Measurements from ENCODE around the gene C10orf90. TPM values are rescaled to one million over a fixed set of nuclear protein-coding genes. Genes with fewer than 3 reads are reported as not detected.

C10orf90 gene
- total and polyA plus RNA-seq, 2 experiments from 2014 or later, result 0.20 TPM; not detected in 1

GRCh38 chr10:126592901-126593300, 77.6 kb downstream of the C10orf90 start:
- TF ChIP-seq EZH2 (IDR thresholded peaks at IDR 0.05; ENCODE audit: borderline replicate concordance), result no peak
- no peak for TF ChIP-seq CTCF (IDR thresholded peaks at IDR 0.05; ENCODE audit: poor library complexity)
- TF ChIP-seq EZH2phosphoT487 (IDR thresholded peaks at IDR 0.05; ENCODE audit: low read depth, severe bottlenecking, unreplicated experiment), result no peak
- 96% methylated on average over 3 of the region's 3 CpGs for WGBS (ENCODE audit: low lambda C conversion rate, missing lambda C conversion rate)
- Histone ChIP-seq H3K36me3 (replicated peaks; ENCODE audit: insufficient read depth, low read depth) (no peaks in the 10 kb centered on the region), H3K27ac (no peak overlapping the region), H2AFZ (no peak overlapping the region), H3K9me3 (ENCODE audit: low read depth) (no peaks in the 10 kb centered on the region), H3K4me2 (no peak overlapping the region), H4K20me1 (ENCODE audit: insufficient read depth, poor library complexity, severe bottlenecking) (no peaks in the 10 kb centered on the region), H3K9me2 (replicated peaks; ENCODE audit: insufficient read depth) (no peaks in the 10 kb centered on the region), H3K4me3 (no peak overlapping the region), H3K4me1 (ENCODE audit: insufficient read depth) (no peaks in the 10 kb centered on the region), H3K27me3 (peaks cover 3% of the 10 kb centered on the region), H3K79me2 (no peaks in the 10 kb centered on the region)
- DNase-seq (ENCODE audit: low spot score), result no peak

DNA sequence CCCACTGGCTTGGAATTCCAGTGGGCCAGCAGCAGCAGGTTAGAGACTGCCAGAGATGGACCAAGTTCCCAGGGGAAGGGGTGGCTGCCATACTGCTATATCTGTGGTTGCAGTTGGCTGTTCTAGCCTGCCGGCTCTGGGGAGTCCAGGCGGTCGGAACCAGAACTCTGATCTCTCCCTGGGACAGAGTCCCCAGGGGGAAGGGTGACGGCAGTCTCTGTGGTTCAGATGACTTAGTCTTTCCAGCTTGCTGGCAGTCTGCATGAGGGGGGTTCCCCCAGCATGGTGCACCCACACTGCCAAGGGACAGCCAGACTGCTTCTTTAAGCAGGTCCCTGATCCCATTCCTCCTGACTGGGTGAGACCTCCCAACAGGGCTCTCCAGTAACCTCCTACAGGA, 82.5 kb downstream of the C10orf90 start:
- no peaks in the 10 kb centered on the region for H3K4me1 ChIP-seq (ENCODE audit: insufficient read depth)
- no peak overlapping the region for H2AFZ ChIP-seq
- no peaks in the 10 kb centered on the region for H4K20me1 ChIP-seq (ENCODE audit: insufficient read depth, poor library complexity, severe bottlenecking)
- no peak for DNase-seq (ENCODE audit: low spot score)
- no peaks in the 10 kb centered on the region for H3K9me2 ChIP-seq (replicated peaks; ENCODE audit: insufficient read depth)
- H3K27ac ChIP-seq, result no peak overlapping the region
- no peaks in the 10 kb centered on the region for H3K9me3 ChIP-seq (ENCODE audit: low read depth)
- no peaks in the 10 kb centered on the region for H3K36me3 ChIP-seq (replicated peaks; ENCODE audit: insufficient read depth, low read depth)
- H3K79me2 ChIP-seq, result no peaks in the 10 kb centered on the region
- TF ChIP-seq EZH2 (IDR thresholded peaks at IDR 0.05; ENCODE audit: borderline replicate concordance) (no peak), EZH2phosphoT487 (IDR thresholded peaks at IDR 0.05; ENCODE audit: low read depth, severe bottlenecking, unreplicated experiment) (no peak), CTCF (IDR thresholded peaks at IDR 0.05; ENCODE audit: poor library complexity) (no peak)
- 96% methylated on average over 4 of the region's 4 CpGs for WGBS (ENCODE audit: low lambda C conversion rate, missing lambda C conversion rate)
- peaks cover 16% of the 10 kb centered on the region for H3K27me3 ChIP-seq
- H3K4me2 ChIP-seq, result no peak overlapping the region
- no peak overlapping the region for H3K4me3 ChIP-seq

GRCh38 chr10:126586878-126587277, 83.6 kb downstream of the C10orf90 start:
- Histone ChIP-seq H3K9me3 (ENCODE audit: low read depth) (no peaks in the 10 kb centered on the region), H4K20me1 (ENCODE audit: insufficient read depth, poor library complexity, severe bottlenecking) (no peaks in the 10 kb centered on the region), H3K4me3 (no peak overlapping the region), H3K27me3 (peaks cover 19% of the 10 kb centered on the region), H3K9me2 (replicated peaks; ENCODE audit: insufficient read depth) (no peaks in the 10 kb centered on the region), H3K27ac (no peak overlapping the region), H3K36me3 (replicated peaks; ENCODE audit: insufficient read depth, low read depth) (no peaks in the 10 kb centered on the region), H3K4me2 (no peak overlapping the region), H2AFZ (no peak overlapping the region), H3K79me2 (no peaks in the 10 kb centered on the region), H3K4me1 (ENCODE audit: insufficient read depth) (no peaks in the 10 kb centered on the region)
- TF ChIP-seq CTCF (IDR thresholded peaks at IDR 0.05; ENCODE audit: poor library complexity) (no peak), EZH2 (IDR thresholded peaks at IDR 0.05; ENCODE audit: borderline replicate concordance) (no peak), EZH2phosphoT487 (IDR thresholded peaks at IDR 0.05; ENCODE audit: low read depth, severe bottlenecking, unreplicated experiment) (no peak)
- 95% methylated on average over 5 of the region's 5 CpGs for WGBS (ENCODE audit: low lambda C conversion rate, missing lambda C conversion rate)
- DNase-seq (ENCODE audit: low spot score), result no peak

DNA sequence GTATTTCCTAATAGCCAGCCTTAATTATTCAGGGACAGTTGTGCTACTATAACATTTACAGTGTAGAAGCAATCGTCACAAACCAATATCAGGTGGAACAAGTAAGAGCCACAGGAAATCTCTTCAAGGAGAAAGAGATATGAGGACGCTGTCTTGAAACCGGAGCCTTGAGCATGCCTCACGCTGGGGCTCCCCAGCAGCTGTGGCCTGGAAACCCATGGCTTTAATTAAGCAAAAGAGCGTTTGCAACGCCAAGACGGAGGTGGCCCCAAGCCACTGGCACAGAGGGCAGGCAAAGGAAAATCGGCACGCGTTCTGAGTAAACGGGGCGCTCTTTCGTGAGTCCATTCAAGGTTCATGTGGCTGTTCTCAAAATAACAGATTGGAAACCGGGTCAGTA, 84.4 kb downstream of the C10orf90 start:
- H3K36me3 ChIP-seq (replicated peaks; ENCODE audit: insufficient read depth, low read depth), result no peaks in the 10 kb centered on the region
- H3K4me1 ChIP-seq (ENCODE audit: insufficient read depth), result no peaks in the 10 kb centered on the region
- no peaks in the 10 kb centered on the region for H4K20me1 ChIP-seq (ENCODE audit: insufficient read depth, poor library complexity, severe bottlenecking)
- no peak overlapping the region for H2AFZ ChIP-seq
- H3K4me2 ChIP-seq, result no peak overlapping the region
- no peaks in the 10 kb centered on the region for H3K79me2 ChIP-seq
- no peak overlapping the region for H3K27ac ChIP-seq
- H3K27me3 ChIP-seq, result peaks cover 22% of the 10 kb centered on the region
- DNase-seq (ENCODE audit: low spot score), result no peak
- 80% methylated on average over 14 of the region's 14 CpGs for whole genome bisulfite sequencing (ENCODE audit: low lambda C conversion rate, missing lambda C conversion rate)
- no peak overlapping the region for H3K4me3 ChIP-seq
- TF ChIP-seq EZH2 (IDR thresholded peaks at IDR 0.05; ENCODE audit: borderline replicate concordance), result no peak
- no peak for TF ChIP-seq CTCF (IDR thresholded peaks at IDR 0.05; ENCODE audit: poor library complexity)
- TF ChIP-seq EZH2phosphoT487 (IDR thresholded peaks at IDR 0.05; ENCODE audit: low read depth, severe bottlenecking, unreplicated experiment), result no peak
- no peaks in the 10 kb centered on the region for H3K9me3 ChIP-seq (ENCODE audit: low read depth)
- H3K9me2 ChIP-seq (replicated peaks; ENCODE audit: insufficient read depth), result no peaks in the 10 kb centered on the region

Measured in hepatocyte (in vitro differentiated cells).